GM21825 (cell line): ENCODE data around the gene SNX33.

Source experiments
- ATAC-seq: cut with Tn5 transposase; IDR thresholded peaks from one replicate; pipeline ENCODE4 v1.9.1; 2021; ENCODE audit warnings: mild to moderate bottlenecking, moderate library complexity; ENCODE audit not compliant: unreplicated experiment

SNX33 gene

GRCh38 chr15:75640483-75641178 lies 7.1 kb upstream of the SNX33 start:
- peak; percentile 30 for ATAC-seq

GRCh38 chr15:75641179-75641503 lies 6.6 kb upstream of the SNX33 start:
- no peak for ATAC-seq

- ATAC-seq, result no peak
Measured at GRCh38 chr15:75641603-75642002, 6.1 kb upstream of the SNX33 start.

- ATAC-seq, result no peak
Measured at GRCh38 chr15:75644376-75644775, 3.3 kb upstream of the SNX33 start.

- ATAC-seq, result no peak
Measured at GRCh38 chr15:75646112-75646943, 1.4 kb upstream of the SNX33 start.

- ATAC-seq, result no peak
Measured at GRCh38 chr15:75646944-75647364, 758 bp upstream of the SNX33 start.

- ATAC-seq, result no peak
Measured at GRCh38 chr15:75648156-75649000, 666 bp downstream of the SNX33 start.

- no peak for ATAC-seq
Measured at GRCh38 chr15:75649045-75649761, 1.5 kb downstream of the SNX33 start.

GRCh38 chr15:75649848-75650247 lies 2.1 kb downstream of the SNX33 start:
- ATAC-seq, result no peak

- no peak for ATAC-seq
Measured at GRCh38 chr15:75650908-75651809, 3.4 kb downstream of the SNX33 start.

- no peak for ATAC-seq
Measured at GRCh38 chr15:75651810-75652543, 4.3 kb downstream of the SNX33 start.

- no peak for ATAC-seq
Measured at GRCh38 chr15:75653347-75653913, 5.7 kb downstream of the SNX33 start.

- ATAC-seq, result no peak
Measured at GRCh38 chr15:75654201-75654907, 6.6 kb downstream of the SNX33 start.

GRCh38 chr15:75655931-75656330 lies 8.2 kb downstream of the SNX33 start:
- ATAC-seq, result no peak

- no peak for ATAC-seq
Measured at GRCh38 chr15:75656331-75656730, 8.6 kb downstream of the SNX33 start.

- ATAC-seq, result no peak
Measured at GRCh38 chr15:75656813-75657212, 9.1 kb downstream of the SNX33 start.

GRCh38 chr15:75659141-75659771 lies 11.5 kb downstream of the SNX33 start:
- ATAC-seq, result no peak
